ENCODE measurements around the gene CFAP54. TPM values are rescaled to one million over a fixed set of nuclear protein-coding genes. Genes with fewer than 3 reads are reported as not detected.
"Not testable (repeated sequence)": the region's sequence is repeated elsewhere in the genome, so short reads cannot be mapped to it uniquely, and the experiment has no call there.

The CFAP54 gene
- total RNA-seq, 1 donor from 2014 or later: 1.1 TPM

DNA sequence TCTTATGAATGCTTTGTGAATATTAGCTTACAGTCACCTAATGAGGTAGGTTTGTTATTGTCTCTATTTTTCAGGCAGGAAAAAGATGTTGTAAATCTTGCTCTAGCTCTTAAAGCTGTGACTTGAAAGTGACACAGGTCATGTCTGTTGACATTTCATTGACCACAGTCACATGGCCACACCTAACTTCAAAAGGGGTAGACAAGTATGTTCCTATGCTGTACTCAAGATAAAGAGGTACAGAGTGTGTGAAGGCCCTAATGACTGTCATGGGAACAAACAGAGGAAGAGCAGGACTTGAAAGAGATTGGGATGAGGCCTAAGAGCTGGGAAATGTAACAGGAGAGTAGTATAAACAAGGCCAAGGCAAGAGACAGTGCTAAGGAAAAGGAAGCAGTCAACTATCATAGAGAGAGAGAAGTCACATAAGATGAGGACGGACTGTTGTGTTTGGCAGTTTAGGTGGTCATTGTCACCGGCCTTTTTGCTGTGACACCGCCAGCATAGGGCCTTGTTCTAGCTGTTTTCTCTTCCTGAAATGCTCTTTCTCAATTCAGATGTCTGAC is 181.0 kb downstream of the CFAP54 start:
- Histone ChIP-seq H3K9me3 (ENCODE audit: insufficient read depth, low read depth, low read length) (no peaks in the 10 kb centered on the region), H3K36me3 (ENCODE audit: insufficient read depth, low read length) (no peaks in the 10 kb centered on the region), H3K27ac (ENCODE audit: low read depth, low read length) (no peak overlapping the region), H2AFZ (ENCODE audit: low read depth, low read length) (no peak overlapping the region), H4K20me1 (ENCODE audit: insufficient read depth, low read length) (no peaks in the 10 kb centered on the region), H3K79me2 (ENCODE audit: insufficient read depth, low read length) (no peaks in the 10 kb centered on the region), H3K4me2 (ENCODE audit: low read length) (no peak overlapping the region), H3K4me3 (ENCODE audit: insufficient read depth, low read depth, low read length) (no peak overlapping the region), H3K9ac (ENCODE audit: low read length) (no peak overlapping the region), H3K4me1 (ENCODE audit: insufficient read depth, low read length) (no peaks in the 10 kb centered on the region), H3K27me3 (ENCODE audit: insufficient read depth, low read length) (no peaks in the 10 kb centered on the region)
- TF ChIP-seq EZH2 (IDR thresholded peaks at IDR 0.05; ENCODE audit: insufficient read depth, low read length) (no peak), CTCF (IDR thresholded peaks at IDR 0.05; ENCODE audit: insufficient read depth, low read depth, low read length) (no peak)
- Mint-ChIP-seq H3K4me3 (ENCODE audit: unreplicated experiment) (no peak overlapping the region), H3K4me1 (ENCODE audit: low read depth, unreplicated experiment) (no peaks in the 10 kb centered on the region), H3K27ac (ENCODE audit: unreplicated experiment) (no peak overlapping the region), H3K36me3 (ENCODE audit: low read depth, unreplicated experiment) (no peaks in the 10 kb centered on the region), H3K27me3 (ENCODE audit: low read depth, unreplicated experiment) (no peaks in the 10 kb centered on the region), H3K9me3 (ENCODE audit: unreplicated experiment) (no peaks in the 10 kb centered on the region)
- FAIRE-seq (no peak), DNase-seq (ENCODE audit: low read depth) (no peak)

DNA sequence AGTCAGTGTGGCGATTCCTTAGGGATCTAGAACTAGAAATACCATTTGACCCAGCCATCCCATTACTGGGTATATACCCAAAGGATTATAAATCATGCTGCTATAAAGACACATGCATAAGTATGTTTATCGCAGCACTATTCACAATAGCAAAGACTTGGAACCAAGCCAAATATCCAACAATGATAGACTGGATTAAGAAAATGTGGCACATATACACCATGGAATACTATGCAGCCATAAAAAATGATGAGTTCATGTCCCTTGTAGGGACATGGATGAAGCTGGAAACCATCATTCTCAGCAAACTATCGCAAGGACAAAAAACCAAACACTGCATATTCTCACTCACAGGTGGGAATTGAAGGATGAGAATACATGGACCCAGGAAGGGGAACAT is 186.1 kb downstream of the CFAP54 start:
- not testable (repeated sequence) for H3K9me3 ChIP-seq (ENCODE audit: insufficient read depth, low read depth, low read length); H4K20me1 ChIP-seq (ENCODE audit: insufficient read depth, low read length); H3K36me3 ChIP-seq (ENCODE audit: insufficient read depth, low read length); H3K79me2 ChIP-seq (ENCODE audit: insufficient read depth, low read length); H3K4me1 ChIP-seq (ENCODE audit: insufficient read depth, low read length); H3K27ac Mint-ChIP-seq (ENCODE audit: unreplicated experiment); H3K27me3 ChIP-seq (ENCODE audit: insufficient read depth, low read length); FAIRE-seq; H3K27ac ChIP-seq (ENCODE audit: low read depth, low read length); H3K9me3 Mint-ChIP-seq (ENCODE audit: unreplicated experiment); H3K4me3 Mint-ChIP-seq (ENCODE audit: unreplicated experiment); H3K27me3 Mint-ChIP-seq (ENCODE audit: low read depth, unreplicated experiment); H3K36me3 Mint-ChIP-seq (ENCODE audit: low read depth, unreplicated experiment); DNase-seq (ENCODE audit: low read depth); H2AFZ ChIP-seq (ENCODE audit: low read depth, low read length); H3K9ac ChIP-seq (ENCODE audit: low read length); H3K4me1 Mint-ChIP-seq (ENCODE audit: low read depth, unreplicated experiment); H3K4me2 ChIP-seq (ENCODE audit: low read length); H3K4me3 ChIP-seq (ENCODE audit: insufficient read depth, low read depth, low read length)

- Histone ChIP-seq H3K27me3 (ENCODE audit: insufficient read depth, low read length) (no peaks in the 10 kb centered on the region), H3K36me3 (ENCODE audit: insufficient read depth, low read length) (no peaks in the 10 kb centered on the region), H2AFZ (ENCODE audit: low read depth, low read length) (no peak overlapping the region), H3K4me2 (ENCODE audit: low read length) (no peak overlapping the region), H3K79me2 (ENCODE audit: insufficient read depth, low read length) (no peaks in the 10 kb centered on the region), H3K4me1 (ENCODE audit: insufficient read depth, low read length) (no peaks in the 10 kb centered on the region), H4K20me1 (ENCODE audit: insufficient read depth, low read length) (no peaks in the 10 kb centered on the region), H3K9me3 (ENCODE audit: insufficient read depth, low read depth, low read length) (no peaks in the 10 kb centered on the region), H3K9ac (ENCODE audit: low read length) (no peak overlapping the region), H3K27ac (ENCODE audit: low read depth, low read length) (no peak overlapping the region), H3K4me3 (ENCODE audit: insufficient read depth, low read depth, low read length) (no peak overlapping the region)
- Mint-ChIP-seq H3K4me1 (ENCODE audit: low read depth, unreplicated experiment) (no peaks in the 10 kb centered on the region), H3K4me3 (ENCODE audit: unreplicated experiment) (no peak overlapping the region), H3K27me3 (ENCODE audit: low read depth, unreplicated experiment) (peaks cover 3% of the 10 kb centered on the region), H3K36me3 (ENCODE audit: low read depth, unreplicated experiment) (no peaks in the 10 kb centered on the region), H3K27ac (ENCODE audit: unreplicated experiment) (no peak overlapping the region), H3K9me3 (ENCODE audit: unreplicated experiment) (no peaks in the 10 kb centered on the region)
- no peak for DNase-seq (ENCODE audit: low read depth)
- FAIRE-seq: no peak
- no peak for TF ChIP-seq CTCF (IDR thresholded peaks at IDR 0.05; ENCODE audit: insufficient read depth, low read depth, low read length)
Measured at GRCh38 chr12:96677363-96677762, 188.0 kb downstream of the CFAP54 start.
